ENCODE data around the gene ST7.

- TF ChIP-seq CTCF (conservative IDR thresholded peaks at IDR 0.05 in 1 of 2, IDR thresholded peaks at IDR 0.05 in 1 of 2; ENCODE audit: low read depth in 1 of 2, low read length in 2 of 2): no peak
- TF ChIP-seq EZH2 (IDR thresholded peaks at IDR 0.05; ENCODE audit: low read length, missing control alignments): no peak
These were observed 4.6 kb downstream of the ST7 start for GRCh38 chr7:116957874-116958273.

All from fibroblast of lung (primary cell).